Progenitor cell of endocrine pancreas (in vitro differentiated cells): Measurements from ENCODE around the gene CHN2. TPM values are rescaled to one million over a fixed set of nuclear protein-coding genes. Genes with fewer than 3 reads are reported as not detected.

ENCODE experiments used
- DNase-seq: peaks from one replicate; pipeline ENCODE4 v3.0.0; 2021; ENCODE audit warnings: low spot score; ENCODE audit not compliant: unreplicated experiment
- H3K27ac Mint-ChIP-seq: 2 replicates; pipeline ENCODE4 v1.8.0; 2021; ENCODE audit warnings: mild to moderate bottlenecking, moderate library complexity, mixed read lengths
- H3K27me3 Mint-ChIP-seq: 2 replicates; pipeline ENCODE4 v1.8.0; 2021; ENCODE audit warnings: mixed read lengths
- H3K36me3 Mint-ChIP-seq: 2 replicates; pipeline ENCODE4 v1.8.0; 2022; ENCODE audit warnings: mixed read lengths; ENCODE audit not compliant: insufficient read depth
- H3K4me1 Mint-ChIP-seq: 2 replicates; pipeline ENCODE4 v1.8.0; 2021; ENCODE audit warnings: low read depth, mixed read lengths
- H3K4me3 Mint-ChIP-seq: 2 replicates; pipeline ENCODE4 v1.8.0; 2021; ENCODE audit warnings: low read depth, mild to moderate bottlenecking, moderate library complexity, mixed read lengths
- H3K9me3 Mint-ChIP-seq: 2 replicates; pipeline ENCODE4 v1.8.0; 2021; ENCODE audit warnings: low read depth, mixed read lengths
- total RNA-seq: library from RNA; stranded (reverse); gene quantifications from 2 replicates; pipeline ENCODE4 v1.2.1, GENCODE V29; 2021
- TF ChIP-seq, protein P1 (sequence below): fragments of 200-600 bp; sonication (generic); IDR thresholded peaks from one replicate; pipeline ENCODE4 v1.5.0; 2021; ENCODE audit warnings: antibody characterized with exemption, mild to moderate bottlenecking; ENCODE audit not compliant: unreplicated experiment

CHN2 gene
- total RNA-seq, 1 donor from 2014 or later, result 22.0 TPM

GRCh38 chr7:29431686-29432085, 237.1 kb downstream of the CHN2 start:
- Mint-ChIP-seq H3K4me3 (no peak overlapping the region), H3K9me3 (no peaks in the 10 kb centered on the region), H3K27ac (no peak overlapping the region), H3K4me1 (no peaks in the 10 kb centered on the region), H3K36me3 (no peaks in the 10 kb centered on the region), H3K27me3 (no peaks in the 10 kb centered on the region)
- TF ChIP-seq, protein P1, sequence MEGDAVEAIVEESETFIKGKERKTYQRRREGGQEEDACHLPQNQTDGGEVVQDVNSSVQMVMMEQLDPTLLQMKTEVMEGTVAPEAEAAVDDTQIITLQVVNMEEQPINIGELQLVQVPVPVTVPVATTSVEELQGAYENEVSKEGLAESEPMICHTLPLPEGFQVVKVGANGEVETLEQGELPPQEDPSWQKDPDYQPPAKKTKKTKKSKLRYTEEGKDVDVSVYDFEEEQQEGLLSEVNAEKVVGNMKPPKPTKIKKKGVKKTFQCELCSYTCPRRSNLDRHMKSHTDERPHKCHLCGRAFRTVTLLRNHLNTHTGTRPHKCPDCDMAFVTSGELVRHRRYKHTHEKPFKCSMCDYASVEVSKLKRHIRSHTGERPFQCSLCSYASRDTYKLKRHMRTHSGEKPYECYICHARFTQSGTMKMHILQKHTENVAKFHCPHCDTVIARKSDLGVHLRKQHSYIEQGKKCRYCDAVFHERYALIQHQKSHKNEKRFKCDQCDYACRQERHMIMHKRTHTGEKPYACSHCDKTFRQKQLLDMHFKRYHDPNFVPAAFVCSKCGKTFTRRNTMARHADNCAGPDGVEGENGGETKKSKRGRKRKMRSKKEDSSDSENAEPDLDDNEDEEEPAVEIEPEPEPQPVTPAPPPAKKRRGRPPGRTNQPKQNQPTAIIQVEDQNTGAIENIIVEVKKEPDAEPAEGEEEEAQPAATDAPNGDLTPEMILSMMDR, result no peak
- no peak for DNase-seq

DNA sequence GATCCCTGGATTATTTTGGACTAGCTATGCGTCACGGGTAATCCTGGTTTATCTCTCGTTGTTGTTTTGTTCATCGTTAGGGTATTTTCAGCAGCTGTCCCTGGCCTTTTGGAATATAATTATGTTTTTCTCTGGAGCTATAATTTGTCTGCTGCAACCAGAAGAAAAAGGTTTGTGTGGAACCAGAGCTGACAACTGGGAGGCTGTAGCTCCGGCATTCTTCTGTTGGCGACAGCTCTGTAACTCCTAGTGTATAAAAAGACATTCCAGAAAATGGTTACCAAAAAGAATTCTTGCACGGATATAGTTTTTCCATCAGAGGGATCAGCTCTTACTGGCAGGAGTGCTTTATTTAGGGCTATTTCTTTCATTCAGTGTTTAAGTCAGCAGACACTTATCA, 238.1 kb downstream of the CHN2 start:
- Mint-ChIP-seq H3K4me1 (no peaks in the 10 kb centered on the region), H3K9me3 (no peaks in the 10 kb centered on the region), H3K36me3 (no peaks in the 10 kb centered on the region), H3K27me3 (no peaks in the 10 kb centered on the region), H3K4me3 (no peak overlapping the region), H3K27ac (no peak overlapping the region)
- TF ChIP-seq, protein P1, result no peak
- DNase-seq, result no peak

GRCh38 chr7:29434380-29434768, 239.8 kb downstream of the CHN2 start:
- Mint-ChIP-seq H3K36me3 (no peaks in the 10 kb centered on the region), H3K27me3 (no peaks in the 10 kb centered on the region), H3K27ac (no peak overlapping the region)

GRCh38 chr7:29435167-29435566, 240.6 kb downstream of the CHN2 start:
- no peak overlapping the region for H3K4me3 Mint-ChIP-seq
- no peaks in the 10 kb centered on the region for H3K27me3 Mint-ChIP-seq
- no peaks in the 10 kb centered on the region for H3K36me3 Mint-ChIP-seq
- H3K9me3 Mint-ChIP-seq, result no peaks in the 10 kb centered on the region
- no peak for DNase-seq
- TF ChIP-seq, protein P1, result no peak
- peaks cover 1% of the 10 kb centered on the region for H3K4me1 Mint-ChIP-seq
- H3K27ac Mint-ChIP-seq, result no peak overlapping the region

More at GRCh38 chr7:29434380-29434768, 239.8 kb downstream of the CHN2 start:
- H3K9me3 Mint-ChIP-seq, result no peaks in the 10 kb centered on the region
- peaks cover 1% of the 10 kb centered on the region for H3K4me1 Mint-ChIP-seq
- no peak for DNase-seq
- no peak overlapping the region for H3K4me3 Mint-ChIP-seq
- TF ChIP-seq, protein P1, result no peak

GRCh38 chr7:29435902-29436301, 241.3 kb downstream of the CHN2 start:
- Mint-ChIP-seq H3K27ac (no peak overlapping the region), H3K4me1 (peaks cover 1% of the 10 kb centered on the region), H3K27me3 (no peaks in the 10 kb centered on the region), H3K4me3 (no peak overlapping the region), H3K36me3 (no peaks in the 10 kb centered on the region), H3K9me3 (no peaks in the 10 kb centered on the region)
- TF ChIP-seq, protein P1, result no peak
- DNase-seq, result no peak
